Measurements from ENCODE around the gene PASK. TPM values are rescaled to one million over a fixed set of nuclear protein-coding genes. Genes with fewer than 3 reads are reported as not detected.

Gene PASK
- total and polyA plus RNA-seq, 9 of the 15 experiments (the other 6 are each of a cell fraction or from before 2014, with no cell fraction given), result 1.5 to 30.3 (median 9.9) TPM

GRCh38 chr2:241102239-241102803 lies 47.0 kb downstream of the PASK start, which contains the start of gene MTERF4 (continued):
- TF ChIP-seq ZNF318 (IDR thresholded peaks at IDR 0.05; ENCODE audit: borderline replicate concordance in 1 of 2, low read depth in 1 of 2) (no peak), ZBTB2 (IDR thresholded peaks at IDR 0.05) (no peak), EHMT2 (IDR thresholded peaks at IDR 0.05) (no peak), CHCHD3 (CRISPR knock-in tag; IDR thresholded peaks at IDR 0.05) (no peak), HMG20A (CRISPR knock-in tag; conservative IDR thresholded peaks at IDR 0.05) (no peak), PCBP1 (IDR thresholded peaks at IDR 0.05; ENCODE audit: low read depth, low read length, poor library complexity, severe bottlenecking) (peak; percentile 45), SP1 (CRISPR knock-in tag; IDR thresholded peaks at IDR 0.05) (peak; percentile 86), MAFK (IDR thresholded peaks at IDR 0.05; ENCODE audit: low read length) (no peak), GTF2A2 (tag; IDR thresholded peaks at IDR 0.05) (0 out of 2 replicates have a peak, but pooled peaks have one; percentile 19), CREB1 (IDR thresholded peaks at IDR 0.05) (peak; percentile 74), CREB1 (CRISPR knock-in tag; IDR thresholded peaks at IDR 0.05) (no peak), WHSC1 (IDR thresholded peaks at IDR 0.05; ENCODE audit: low read length) (no peak), ZNF589 (CRISPR knock-in tag; IDR thresholded peaks at IDR 0.05; ENCODE audit: low read depth) (no peak), SMAD1 (IDR thresholded peaks at IDR 0.05; ENCODE audit: low read depth, low read length, partially characterized antibody) (no peak), KLF1 (tag; IDR thresholded peaks at IDR 0.05) (peak; percentile 63; the same call in 1 of the 2 replicates), ZC3H8 (IDR thresholded peaks at IDR 0.05) (no peak), GTF2B (IDR thresholded peaks at IDR 0.05; ENCODE audit: extremely low read depth, insufficient read length) (no peak), TGIF2 (CRISPR knock-in tag; IDR thresholded peaks at IDR 0.05) (no peak), GABPB1 (CRISPR knock-in tag; IDR thresholded peaks at IDR 0.05) (peak; percentile 99)
